Transverse colon (tissue), 3 donors: Measurements from ENCODE around the gene IGFLR1.

Experiments used
- CTCF ChIP-seq, 5 experiments: fragments of 200-600 bp in 3 of 5; fragments of 450-650 bp in 2 of 5; sonication (generic) in 3 of 5; IDR thresholded peaks; 1 replicate in 2 of 5; 2 replicates in 3 of 5; pipeline ENCODE4 v1.5.1; 2016 to 2017; ENCODE audit warnings: antibody characterized with exemption in 5 of 5, inconsistent platforms in 3 of 5, mild to moderate bottlenecking in 2 of 5, moderate library complexity in 1 of 5
- POLR2A ChIP-seq: fragments of 450-650 bp; IDR thresholded peaks from one replicate; pipeline ENCODE4 v1.6.1; 2016; ENCODE audit warnings: antibody characterized with exemption, mild to moderate bottlenecking, moderate library complexity

GRCh38 chr19:35767288-35768081 lies 25.2 kb upstream of the IGFLR1 start:
- TF ChIP-seq CTCF (IDR thresholded peaks at IDR 0.05) (no peak), POLR2A (no peak)
